Hepatocyte (in vitro differentiated cells): ENCODE measurements around the gene SIPA1. TPM values are rescaled to one million over a fixed set of nuclear protein-coding genes. Genes with fewer than 3 reads are reported as not detected.
"Not testable (repeated sequence)": the region's sequence is repeated elsewhere in the genome, so short reads cannot be mapped to it uniquely, and the experiment has no call there.

ENCODE experiments used
- DNase-seq: peaks from one replicate; pipeline ENCODE4 v3.0.0-alpha.2; 2016; ENCODE audit warnings: low spot score
- H2AFZ ChIP-seq: fragments of 200-600 bp; sonication (generic); 2 replicates; pipeline ENCODE4 v1.6.0; 2016; ENCODE audit warnings: antibody characterized with exemption, mild to moderate bottlenecking
- H3K27ac ChIP-seq: fragments of 200-600 bp; sonication (generic); 2 replicates; pipeline ENCODE4 v1.5.1; 2016; ENCODE audit warnings: mild to moderate bottlenecking
- H3K27me3 ChIP-seq: fragments of 200-600 bp; sonication (generic); 2 replicates; pipeline ENCODE4 v1.6.1; 2016
- H3K36me3 ChIP-seq: fragments of 200-600 bp; sonication (generic); replicated peaks from 2 replicates; pipeline ENCODE4 v1.5.1; 2016; ENCODE audit warnings: low read depth; ENCODE audit not compliant: insufficient read depth
- H3K4me1 ChIP-seq: fragments of 200-600 bp; sonication (generic); 2 replicates; pipeline ENCODE4 v1.5.1; 2016; ENCODE audit warnings: mild to moderate bottlenecking, moderate library complexity; ENCODE audit not compliant: insufficient read depth
- H3K4me2 ChIP-seq: fragments of 200-600 bp; sonication (generic); 2 replicates; pipeline ENCODE4 v1.6.0; 2016
- H3K4me3 ChIP-seq: fragments of 200-600 bp; sonication (generic); 2 replicates; pipeline ENCODE4 v1.5.1; 2016; ENCODE audit warnings: mild to moderate bottlenecking
- H3K79me2 ChIP-seq: fragments of 200-600 bp; sonication (generic); 2 replicates; pipeline ENCODE4 v1.6.0; 2017; ENCODE audit warnings: mild to moderate bottlenecking
- H3K9me2 ChIP-seq: fragments of 200-600 bp; sonication (generic); replicated peaks from 2 replicates; pipeline ENCODE4 v1.6.0; 2017; ENCODE audit warnings: mild to moderate bottlenecking; ENCODE audit not compliant: insufficient read depth
- H3K9me3 ChIP-seq: fragments of 200-600 bp; sonication (generic); 2 replicates; pipeline ENCODE4 v1.5.1; 2016; ENCODE audit warnings: low read depth, mild to moderate bottlenecking
- H4K20me1 ChIP-seq: fragments of 200-600 bp; sonication (generic); 2 replicates; pipeline ENCODE4 v1.6.0; 2016; ENCODE audit warnings: mild to moderate bottlenecking; ENCODE audit not compliant: insufficient read depth, poor library complexity, severe bottlenecking
- CTCF ChIP-seq: fragments of 200-600 bp; sonication (generic); IDR thresholded peaks from 2 replicates; pipeline ENCODE4 v1.5.1; 2016; ENCODE audit warnings: antibody characterized with exemption, mild to moderate bottlenecking; ENCODE audit not compliant: poor library complexity
- EZH2 ChIP-seq: fragments of 200-600 bp; sonication (generic); IDR thresholded peaks from 2 replicates; pipeline ENCODE4 v1.6.1; 2016; ENCODE audit warnings: antibody characterized with exemption, mild to moderate bottlenecking, borderline replicate concordance
- EZH2phosphoT487 ChIP-seq: fragments of 200-600 bp; sonication (generic); IDR thresholded peaks from one replicate; pipeline ENCODE4 v1.6.1; 2018; ENCODE audit warnings: antibody characterized with exemption, mild to moderate bottlenecking, low read depth, moderate library complexity; ENCODE audit not compliant: unreplicated experiment, severe bottlenecking
- WGBS: methylation state at CpG from one replicate; pipeline ENCODE4 v1.1.6; 2016; ENCODE audit warnings: low lambda C conversion rate; ENCODE audit errors: missing lambda C conversion rate; 5-methylcytosine and 5-hydroxymethylcytosine counted together
- polyA plus RNA-seq: library from polyadenylated mRNA; unstranded; fragments of >200 nt; fragmentation: Nextera tagmentation; extraction: Ambion mirVana; gene quantifications from 2 replicates; pipeline ENCODE4 v1.2.1, GENCODE V29; 2016
- total RNA-seq: library from RNA; depleted of rRNA; stranded (reverse); fragments of >200 nt; gene quantifications from 2 replicates; pipeline ENCODE4 v1.2.3, GENCODE V29; 2014

SIPA1 gene
- total and polyA plus RNA-seq, 2 experiments from 2014 or later = 15.6 to 42.9 TPM

- Histone ChIP-seq H4K20me1 (no peaks in the 10 kb centered on the region), H3K4me2 (no peak overlapping the region), H3K36me3 (no peaks in the 10 kb centered on the region), H2AFZ (no peak overlapping the region), H3K4me1 (peaks cover 12% of the 10 kb centered on the region), H3K9me3 (no peaks in the 10 kb centered on the region), H3K4me3 (no peak overlapping the region), H3K27ac (no peak overlapping the region), H3K27me3 (no peaks in the 10 kb centered on the region), H3K79me2 (peaks cover 26% of the 10 kb centered on the region), H3K9me2 (no peaks in the 10 kb centered on the region)
- WGBS = 96% methylated on average over 7 of the region's 7 CpGs
- TF ChIP-seq CTCF = no peak
- no peak for DNase-seq
Observed at GRCh38 chr11:65657426-65657825, 19.5 kb downstream of the SIPA1 start.

- Histone ChIP-seq H3K36me3 (no peaks in the 10 kb centered on the region), H3K4me2 (no peak overlapping the region), H3K27ac (no peak overlapping the region), H2AFZ (no peak overlapping the region), H3K27me3 (no peaks in the 10 kb centered on the region), H3K79me2 (peaks cover 28% of the 10 kb centered on the region), H3K4me3 (no peak overlapping the region), H3K9me2 (no peaks in the 10 kb centered on the region), H3K4me1 (peaks cover 7% of the 10 kb centered on the region), H3K9me3 (no peaks in the 10 kb centered on the region), H4K20me1 (no peaks in the 10 kb centered on the region)
- 96% methylated on average over 20 of the region's 21 CpGs for WGBS
- no peak for DNase-seq
- TF ChIP-seq EZH2phosphoT487 = no peak
- TF ChIP-seq EZH2 = no peak
- TF ChIP-seq CTCF = no peak
Observed at GRCh38 chr11:65658174-65659021, 20.5 kb downstream of the SIPA1 start.

GRCh38 chr11:65660038-65660437 lies 22.1 kb downstream of the SIPA1 start:
- H3K4me3 ChIP-seq = no peak overlapping the region
- no peak overlapping the region for H3K27ac ChIP-seq
- no peak for TF ChIP-seq EZH2
- TF ChIP-seq EZH2phosphoT487 = no peak
- no peak for TF ChIP-seq CTCF
- no peaks in the 10 kb centered on the region for H3K4me1 ChIP-seq
- no peaks in the 10 kb centered on the region for H3K9me2 ChIP-seq
- DNase-seq = no peak
- no peaks in the 10 kb centered on the region for H3K36me3 ChIP-seq
- H3K27me3 ChIP-seq = no peaks in the 10 kb centered on the region
- H3K79me2 ChIP-seq = peaks cover 32% of the 10 kb centered on the region
- H4K20me1 ChIP-seq = no peaks in the 10 kb centered on the region
- no peaks in the 10 kb centered on the region for H3K9me3 ChIP-seq
- 96% methylated on average over 9 of the region's 9 CpGs for WGBS
- no peak overlapping the region for H2AFZ ChIP-seq
- H3K4me2 ChIP-seq = no peak overlapping the region

- DNase-seq, H2AFZ ChIP-seq, H3K9me2 ChIP-seq, H4K20me1 ChIP-seq, H3K27me3 ChIP-seq, H3K36me3 ChIP-seq, H3K4me1 ChIP-seq, H3K4me3 ChIP-seq, H3K9me3 ChIP-seq: not testable (repeated sequence)
- Histone ChIP-seq H3K27ac (peak overlapping the region; percentile 20), H3K4me2 (peak overlapping the region; percentile 92), H3K79me2 (peaks cover 35% of the 10 kb centered on the region)
- 97% methylated on average over 9 of the region's 9 CpGs for WGBS
Observed at GRCh38 chr11:65660908-65661307, 23.0 kb downstream of the SIPA1 start.
